Activated CD8-positive, alpha-beta T cell treated with anti-CD3 and anti-CD28 coated beads for 36 hours (primary cell): Measurements from ENCODE around the gene INTS1. TPM values are rescaled to one million over a fixed set of nuclear protein-coding genes. Genes with fewer than 3 reads are reported as not detected.

ENCODE experiments used
- ATAC-seq: fragments of 200-7000 bp; cut with Tn5 transposase; one replicate; pipeline ENCODE4 v1.10.0; 2021; ENCODE audit warnings: mild to moderate bottlenecking, moderate library complexity
- CTCF ChIA-PET: fragments of 350-600 bp; sonication (Branson Sonifier 250); formaldehyde crosslinking; loops from one replicate; lab custom pipeline; 2021; ENCODE audit warnings: antibody characterized with exemption; lab: Charles Lee
- POLR2A ChIA-PET: fragments of 350-600 bp; sonication (Branson Sonifier 250); formaldehyde crosslinking; loops from one replicate; lab custom pipeline; 2021; ENCODE audit warnings: antibody characterized with exemption; lab: Charles Lee
- DNase-seq: peaks from one replicate; pipeline ENCODE4 v3.0.0-alpha.2; 2020
- H3K27ac Mint-ChIP-seq: one replicate; pipeline ENCODE4 v1.8.0; 2021; ENCODE audit warnings: mild to moderate bottlenecking, mixed read lengths
- H3K27me3 Mint-ChIP-seq: one replicate; pipeline ENCODE4 v1.8.0; 2021; ENCODE audit warnings: mixed read lengths
- H3K36me3 Mint-ChIP-seq: one replicate; pipeline ENCODE4 v1.8.0; 2021; ENCODE audit warnings: low read depth, mixed read lengths
- H3K4me1 Mint-ChIP-seq: one replicate; pipeline ENCODE4 v1.8.0; 2021; ENCODE audit warnings: low read depth, mixed read lengths
- H3K4me3 Mint-ChIP-seq: one replicate; pipeline ENCODE4 v1.8.0; 2021; ENCODE audit warnings: mild to moderate bottlenecking, moderate library complexity, mixed read lengths
- H3K9me3 Mint-ChIP-seq: one replicate; pipeline ENCODE4 v1.8.0; 2021; ENCODE audit warnings: mixed read lengths
- CTCF ChIP-seq: fragments of 200-600 bp; IDR thresholded peaks from one replicate; pipeline ENCODE4 v1.8.0; 2022; ENCODE audit warnings: antibody characterized with exemption, mild to moderate bottlenecking
- intact Hi-C: fragments of 100-400 bp; cut with micrococcal nuclease; formaldehyde crosslinking; loops from one replicate; pipeline ENCODE4 v1.10.0; 2022
- total RNA-seq, 2 experiments: library from RNA; stranded (reverse); gene quantifications; one replicate each; pipeline ENCODE4 v1.2.3, GENCODE V29; 2021

INTS1 gene
- total RNA-seq, 2 experiments from 2014 or later, result 100 to 103 TPM

DNA sequence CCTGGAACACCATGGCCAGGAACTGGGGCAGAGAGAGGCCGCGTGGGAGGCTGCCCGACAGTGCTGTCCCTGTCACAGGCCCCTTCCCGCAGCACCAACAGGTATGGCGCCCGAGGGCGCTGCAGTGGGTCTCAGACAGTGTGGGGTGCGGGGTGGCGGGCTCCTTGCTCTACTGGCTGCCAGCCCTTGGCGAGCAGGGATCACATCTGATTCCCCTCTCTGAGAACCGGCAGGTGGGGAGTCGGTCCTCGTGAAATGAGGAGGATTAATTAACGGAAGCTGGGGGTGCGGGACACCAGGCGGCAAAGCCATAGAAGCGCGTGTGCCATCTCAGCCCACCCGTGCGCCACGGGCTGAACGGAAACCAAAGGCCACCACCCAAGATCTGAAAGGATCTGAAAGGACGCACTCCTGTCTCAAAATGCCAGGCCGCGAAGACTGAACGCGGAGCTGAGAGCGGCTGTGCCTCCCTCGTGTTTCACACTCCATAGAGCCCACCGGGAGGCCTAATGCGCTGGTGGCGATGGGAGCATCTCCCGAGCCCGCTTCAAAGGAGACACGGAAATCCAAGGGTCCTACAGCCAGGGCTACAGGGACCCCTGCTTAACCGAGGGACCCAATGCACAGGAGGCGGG lies 6.8 kb downstream of the INTS1 start:
- Mint-ChIP-seq H3K4me3 (no peak overlapping the region), H3K9me3 (no peaks in the 10 kb centered on the region), H3K27me3 (no peaks in the 10 kb centered on the region), H3K27ac (no peak overlapping the region), H3K4me1 (peaks cover 9% of the 10 kb centered on the region), H3K36me3 (peaks cover 19% of the 10 kb centered on the region)
- ATAC-seq, result no peak
- intact Hi-C loops, result no loop called here
- no peak for TF ChIP-seq CTCF
- ChIA-PET POLR2A (interaction anchor here (0.6 kb wide), 1 partner anchor 643 kb away, joined by 3 read pairs; no protein-coding TSS in a partner anchor), CTCF (no interaction called here)
- no peak for DNase-seq

GRCh38 chr7:1496531-1497292 lies 7.5 kb downstream of the INTS1 start:
- ChIA-PET CTCF (no interaction called here), POLR2A (no interaction called here)
- no peak overlapping the region for H3K27ac Mint-ChIP-seq
- H3K4me1 Mint-ChIP-seq, result peaks cover 2% of the 10 kb centered on the region
- H3K27me3 Mint-ChIP-seq, result no peaks in the 10 kb centered on the region
- DNase-seq (no peak), ATAC-seq (no peak)
- no peak for TF ChIP-seq CTCF
- H3K9me3 Mint-ChIP-seq, result no peaks in the 10 kb centered on the region
- H3K36me3 Mint-ChIP-seq, result peaks cover 14% of the 10 kb centered on the region
- no peak overlapping the region for H3K4me3 Mint-ChIP-seq
- intact Hi-C loops, result no loop called here

DNA sequence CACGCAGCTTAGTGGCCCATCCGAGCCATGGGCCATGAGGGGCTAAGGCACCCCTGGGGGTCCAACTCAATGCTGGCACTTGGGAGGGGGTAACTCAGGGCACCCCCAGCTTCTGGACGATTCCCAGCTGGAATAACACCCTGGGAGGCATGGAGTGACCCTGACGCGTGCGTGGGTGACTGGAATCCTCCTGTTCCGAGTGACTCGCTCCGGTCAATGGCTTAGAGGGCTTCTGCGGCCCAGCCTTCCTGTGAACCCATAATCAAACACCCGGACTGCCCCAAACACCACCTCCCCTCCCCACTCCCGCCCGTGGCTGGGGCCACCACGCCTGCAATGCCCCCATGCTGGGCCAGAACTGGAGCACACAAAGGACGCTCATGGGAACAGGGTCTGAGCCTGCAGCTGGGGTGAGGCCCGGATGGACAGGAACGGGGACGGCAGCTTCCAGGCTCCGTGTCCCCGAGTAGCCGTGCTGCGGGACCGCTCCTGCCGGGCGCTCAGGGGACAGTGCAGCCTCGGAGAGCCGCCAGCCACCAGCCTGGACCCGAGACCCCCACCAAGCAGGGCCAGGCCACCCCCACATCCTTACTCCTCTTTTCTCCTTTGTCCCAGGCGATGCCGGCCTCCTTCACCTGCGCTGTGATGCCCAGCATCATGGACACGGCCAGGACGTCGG lies 8.5 kb downstream of the INTS1 start:
- no peak overlapping the region for H3K27ac Mint-ChIP-seq
- no peaks in the 10 kb centered on the region for H3K4me1 Mint-ChIP-seq
- no peak for ATAC-seq
- no peaks in the 10 kb centered on the region for H3K27me3 Mint-ChIP-seq
- DNase-seq, result no peak
- ChIA-PET CTCF (no interaction called here), POLR2A (no interaction called here)
- intact Hi-C loops, result no loop called here
- H3K36me3 Mint-ChIP-seq, result peaks cover 19% of the 10 kb centered on the region
- H3K9me3 Mint-ChIP-seq, result no peaks in the 10 kb centered on the region
- no peak for TF ChIP-seq CTCF
- no peak overlapping the region for H3K4me3 Mint-ChIP-seq

- intact Hi-C loops, result no loop called here
- no peak for TF ChIP-seq CTCF
- POLR2A ChIA-PET, result no interaction called here
- Mint-ChIP-seq H3K36me3 (peaks cover 14% of the 10 kb centered on the region), H3K4me1 (no peaks in the 10 kb centered on the region), H3K9me3 (no peaks in the 10 kb centered on the region), H3K4me3 (no peak overlapping the region), H3K27ac (no peak overlapping the region), H3K27me3 (no peaks in the 10 kb centered on the region)
- DNase-seq (no peak), ATAC-seq (no peak)
- CTCF ChIA-PET, result no interaction called here
These were observed 9.2 kb downstream of the INTS1 start for GRCh38 chr7:1494866-1495563.
